HepG2 (cell line): ENCODE results near the gene STOML2. TPM values are rescaled to one million over a fixed set of nuclear protein-coding genes. Genes with fewer than 3 reads are reported as not detected.

ENCODE experiments used
- CBX5 ChIP-seq: sonication (generic); formaldehyde crosslinking; IDR thresholded peaks from 2 replicates; pipeline ENCODE4 v1.4.0; 2020; ENCODE audit warnings: missing genetic modification reagents, borderline replicate concordance
- HNRNPUL1 ChIP-seq: fragments of 200-400 bp; formaldehyde crosslinking; IDR thresholded peaks from 2 replicates; pipeline ENCODE4 v1.6.1; 2017; ENCODE audit warnings: low read depth, mild to moderate bottlenecking, low read length, moderate library complexity
- HOXA5 ChIP-seq: sonication (generic); formaldehyde crosslinking; IDR thresholded peaks from 2 replicates; pipeline ENCODE4 v1.4.0; 2020; ENCODE audit warnings: missing genetic modification reagents
- KAT8 ChIP-seq: IDR thresholded peaks from 2 replicates; pipeline ENCODE4 v1.6.1; 2016; ENCODE audit warnings: missing genetic modification reagents, missing compliant biosample characterization
- KDM3A ChIP-seq: IDR thresholded peaks from 2 replicates; pipeline ENCODE4 v1.6.1; 2018; ENCODE audit warnings: low read depth, missing compliant biosample characterization
- NCOA2 ChIP-seq: sonication (generic); formaldehyde crosslinking; IDR thresholded peaks from 2 replicates; pipeline ENCODE4 v1.8.0; 2022; ENCODE audit warnings: inconsistent platforms
- PHF21A ChIP-seq: sonication (generic); formaldehyde crosslinking; IDR thresholded peaks from 2 replicates; pipeline ENCODE4 v1.5.0; 2020; ENCODE audit warnings: mild to moderate bottlenecking, missing genetic modification reagents
- RELA ChIP-seq: sonication (generic); formaldehyde crosslinking; IDR thresholded peaks from 2 replicates; pipeline ENCODE4 v1.4.0; 2020; ENCODE audit warnings: missing genetic modification reagents
- ZNF441 ChIP-seq: sonication (generic); formaldehyde crosslinking; IDR thresholded peaks from 2 replicates; pipeline ENCODE4 v1.7.0; 2021; ENCODE audit warnings: missing genetic modification reagents, borderline replicate concordance
- polyA plus RNA-seq, 8 experiments: library from polyadenylated mRNA; depleted of rRNA in 3 of 8; stranded (reverse) in 7 of 8; unstranded in 1 of 8; fragments of >200 nt; fragmentation: Illumina TruSeq in 4 of 8; extraction: Trizol in 4 of 8; gene quantifications; 2 replicates each; pipeline versions ENCODE4 v1.2.1 to v1.2.3, GENCODE V29; 2011 to 2016; ENCODE audit warnings: low read depth in 4 of 8, missing spikeins in 1 of 8, mixed read lengths in 1 of 8; ENCODE audit not compliant: insufficient read depth in 1 of 8
- total RNA-seq, 5 experiments: library from RNA; depleted of rRNA; stranded (reverse); fragments of >200 nt; fragmentation: Illumina TruSeq; extraction: Trizol; gene quantifications; 2 replicates each; pipeline ENCODE4 v1.2.3, GENCODE V29; 2016; ENCODE audit warnings: low read depth in 1 of 5
- TF ChIP-seq, protein P1 (sequence below), 2 experiments: sonication (generic) in 1 of 2; formaldehyde crosslinking in 1 of 2; IDR thresholded peaks; 2 replicates each; pipeline versions ENCODE4 v1.4.0 to v1.6.1; 2018 to 2020; ENCODE audit warnings: missing genetic modification reagents in 2 of 2, borderline replicate concordance in 1 of 2, low read depth in 1 of 2, mild to moderate bottlenecking in 1 of 2, missing biosample characterization in 1 of 2
- TF ChIP-seq, protein P2 (sequence below): sonication (generic); formaldehyde crosslinking; IDR thresholded peaks from 2 replicates; pipeline ENCODE4 v1.5.1; 2020; ENCODE audit warnings: missing genetic modification reagents, mild to moderate bottlenecking, borderline replicate concordance
- TF ChIP-seq, protein P3 (sequence below): sonication (generic); formaldehyde crosslinking; IDR thresholded peaks from 2 replicates; pipeline ENCODE4 v1.4.0; 2020; ENCODE audit warnings: missing genetic modification reagents, borderline replicate concordance
- TF ChIP-seq, protein P4 (sequence below): sonication (generic); formaldehyde crosslinking; conservative IDR thresholded peaks from 2 replicates; pipeline ENCODE4 v1.4.0; 2020; ENCODE audit warnings: missing genetic modification reagents
- TF ChIP-seq, protein P5 (sequence below): IDR thresholded peaks from 2 replicates; pipeline ENCODE4 v1.6.1; 2012; ENCODE audit warnings: low read length, improper control_type of control experiment

STOML2 gene
- total and polyA plus RNA-seq, 2 of the 13 experiments (the other 11 are each of a cell fraction or from before 2014, with no cell fraction given): 245 to 250 TPM

DNA sequence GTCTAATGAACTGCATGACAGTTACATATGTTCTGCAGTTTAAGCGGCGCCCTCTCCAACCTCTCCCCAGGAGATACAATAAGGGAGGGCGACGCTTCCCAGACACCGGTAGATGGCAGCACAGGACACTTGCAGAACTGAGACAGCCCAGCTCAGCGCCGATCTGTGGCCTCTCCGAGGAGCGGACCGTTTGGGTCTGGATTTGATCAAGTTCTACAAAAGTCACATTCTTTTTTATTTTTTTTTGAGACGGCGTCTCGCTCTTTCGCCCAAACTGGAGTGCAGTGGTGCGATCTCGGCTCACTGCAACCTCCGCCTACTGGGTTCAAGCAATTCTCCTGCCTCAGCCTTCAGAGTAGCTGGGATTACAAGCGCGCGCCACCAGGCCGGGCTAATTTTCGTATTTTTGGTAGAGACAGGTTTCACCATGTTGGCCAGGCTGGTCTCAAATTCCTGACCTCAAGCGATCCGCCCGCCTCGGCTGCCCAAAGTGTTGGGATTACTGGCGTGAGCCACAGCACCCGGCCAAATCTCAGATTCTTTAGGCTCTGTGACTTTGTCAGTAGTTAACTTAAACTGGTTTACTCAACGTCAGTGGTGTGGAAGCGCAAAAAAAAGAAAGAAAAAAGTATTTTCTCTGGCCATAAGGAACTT is 14.1 kb upstream of the STOML2 start (continued):
- TF ChIP-seq, protein P1, sequence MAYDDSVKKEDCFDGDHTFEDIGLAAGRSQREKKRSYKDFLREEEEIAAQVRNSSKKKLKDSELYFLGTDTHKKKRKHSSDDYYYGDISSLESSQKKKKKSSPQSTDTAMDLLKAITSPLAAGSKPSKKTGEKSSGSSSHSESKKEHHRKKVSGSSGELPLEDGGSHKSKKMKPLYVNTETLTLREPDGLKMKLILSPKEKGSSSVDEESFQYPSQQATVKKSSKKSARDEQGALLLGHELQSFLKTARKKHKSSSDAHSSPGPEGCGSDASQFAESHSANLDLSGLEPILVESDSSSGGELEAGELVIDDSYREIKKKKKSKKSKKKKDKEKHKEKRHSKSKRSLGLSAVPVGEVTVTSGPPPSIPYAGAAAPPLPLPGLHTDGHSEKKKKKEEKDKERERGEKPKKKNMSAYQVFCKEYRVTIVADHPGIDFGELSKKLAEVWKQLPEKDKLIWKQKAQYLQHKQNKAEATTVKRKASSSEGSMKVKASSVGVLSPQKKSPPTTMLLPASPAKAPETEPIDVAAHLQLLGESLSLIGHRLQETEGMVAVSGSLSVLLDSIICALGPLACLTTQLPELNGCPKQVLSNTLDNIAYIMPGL (CRISPR knock-in tag; IDR thresholded peaks at IDR 0.05; ENCODE audit: borderline replicate concordance in 1 of 2, low read depth in 1 of 2): peak; percentile 85 to 89; a peak in 3 of 4 replicates
- TF ChIP-seq CBX5 (CRISPR knock-in tag): 0 out of 2 replicates have a peak, but pooled peaks have one; percentile 36
- TF ChIP-seq KAT8 (CRISPR knock-in tag): peak; percentile 44; the same call in 1 of the 2 replicates
- TF ChIP-seq HOXA5: no peak
- TF ChIP-seq, protein P2, sequence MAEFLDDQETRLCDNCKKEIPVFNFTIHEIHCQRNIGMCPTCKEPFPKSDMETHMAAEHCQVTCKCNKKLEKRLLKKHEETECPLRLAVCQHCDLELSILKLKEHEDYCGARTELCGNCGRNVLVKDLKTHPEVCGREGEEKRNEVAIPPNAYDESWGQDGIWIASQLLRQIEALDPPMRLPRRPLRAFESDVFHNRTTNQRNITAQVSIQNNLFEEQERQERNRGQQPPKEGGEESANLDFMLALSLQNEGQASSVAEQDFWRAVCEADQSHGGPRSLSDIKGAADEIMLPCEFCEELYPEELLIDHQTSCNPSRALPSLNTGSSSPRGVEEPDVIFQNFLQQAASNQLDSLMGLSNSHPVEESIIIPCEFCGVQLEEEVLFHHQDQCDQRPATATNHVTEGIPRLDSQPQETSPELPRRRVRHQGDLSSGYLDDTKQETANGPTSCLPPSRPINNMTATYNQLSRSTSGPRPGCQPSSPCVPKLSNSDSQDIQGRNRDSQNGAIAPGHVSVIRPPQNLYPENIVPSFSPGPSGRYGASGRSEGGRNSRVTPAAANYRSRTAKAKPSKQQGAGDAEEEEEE (CRISPR knock-in tag): no peak
- TF ChIP-seq, protein P3, sequence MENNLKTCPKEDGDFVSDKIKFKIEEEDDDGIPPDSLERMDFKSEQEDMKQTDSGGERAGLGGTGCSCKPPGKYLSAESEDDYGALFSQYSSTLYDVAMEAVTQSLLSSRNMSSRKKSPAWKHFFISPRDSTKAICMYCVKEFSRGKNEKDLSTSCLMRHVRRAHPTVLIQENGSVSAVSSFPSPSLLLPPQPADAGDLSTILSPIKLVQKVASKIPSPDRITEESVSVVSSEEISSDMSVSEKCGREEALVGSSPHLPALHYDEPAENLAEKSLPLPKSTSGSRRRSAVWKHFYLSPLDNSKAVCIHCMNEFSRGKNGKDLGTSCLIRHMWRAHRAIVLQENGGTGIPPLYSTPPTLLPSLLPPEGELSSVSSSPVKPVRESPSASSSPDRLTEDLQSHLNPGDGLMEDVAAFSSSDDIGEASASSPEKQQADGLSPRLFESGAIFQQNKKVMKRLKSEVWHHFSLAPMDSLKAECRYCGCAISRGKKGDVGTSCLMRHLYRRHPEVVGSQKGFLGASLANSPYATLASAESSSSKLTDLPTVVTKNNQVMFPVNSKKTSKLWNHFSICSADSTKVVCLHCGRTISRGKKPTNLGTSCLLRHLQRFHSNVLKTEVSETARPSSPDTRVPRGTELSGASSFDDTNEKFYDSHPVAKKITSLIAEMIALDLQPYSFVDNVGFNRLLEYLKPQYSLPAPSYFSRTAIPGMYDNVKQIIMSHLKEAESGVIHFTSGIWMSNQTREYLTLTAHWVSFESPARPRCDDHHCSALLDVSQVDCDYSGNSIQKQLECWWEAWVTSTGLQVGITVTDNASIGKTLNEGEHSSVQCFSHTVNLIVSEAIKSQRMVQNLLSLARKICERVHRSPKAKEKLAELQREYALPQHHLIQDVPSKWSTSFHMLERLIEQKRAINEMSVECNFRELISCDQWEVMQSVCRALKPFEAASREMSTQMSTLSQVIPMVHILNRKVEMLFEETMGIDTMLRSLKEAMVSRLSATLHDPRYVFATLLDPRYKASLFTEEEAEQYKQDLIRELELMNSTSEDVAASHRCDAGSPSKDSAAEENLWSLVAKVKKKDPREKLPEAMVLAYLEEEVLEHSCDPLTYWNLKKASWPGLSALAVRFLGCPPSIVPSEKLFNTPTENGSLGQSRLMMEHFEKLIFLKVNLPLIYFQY (CRISPR knock-in tag): peak; percentile 59
- TF ChIP-seq NCOA2 (CRISPR knock-in tag): 0 out of 2 replicates have a peak, but pooled peaks have one; percentile 8
- TF ChIP-seq RELA (CRISPR knock-in tag): no peak
- no peak for TF ChIP-seq HNRNPUL1
- TF ChIP-seq ZNF441 (CRISPR knock-in tag): 0 out of 2 replicates have a peak, but pooled peaks have one; percentile 18
- peak; percentile 65; the same call in 1 of the 2 replicates for TF ChIP-seq KDM3A (CRISPR knock-in tag)
- peak; percentile 61; the same call in 1 of the 2 replicates for TF ChIP-seq PHF21A
- TF ChIP-seq, protein P4, sequence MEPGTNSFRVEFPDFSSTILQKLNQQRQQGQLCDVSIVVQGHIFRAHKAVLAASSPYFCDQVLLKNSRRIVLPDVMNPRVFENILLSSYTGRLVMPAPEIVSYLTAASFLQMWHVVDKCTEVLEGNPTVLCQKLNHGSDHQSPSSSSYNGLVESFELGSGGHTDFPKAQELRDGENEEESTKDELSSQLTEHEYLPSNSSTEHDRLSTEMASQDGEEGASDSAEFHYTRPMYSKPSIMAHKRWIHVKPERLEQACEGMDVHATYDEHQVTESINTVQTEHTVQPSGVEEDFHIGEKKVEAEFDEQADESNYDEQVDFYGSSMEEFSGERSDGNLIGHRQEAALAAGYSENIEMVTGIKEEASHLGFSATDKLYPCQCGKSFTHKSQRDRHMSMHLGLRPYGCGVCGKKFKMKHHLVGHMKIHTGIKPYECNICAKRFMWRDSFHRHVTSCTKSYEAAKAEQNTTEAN (CRISPR knock-in tag): 0 out of 2 replicates have a peak, but pooled peaks have one; percentile 35
- TF ChIP-seq, protein P5, sequence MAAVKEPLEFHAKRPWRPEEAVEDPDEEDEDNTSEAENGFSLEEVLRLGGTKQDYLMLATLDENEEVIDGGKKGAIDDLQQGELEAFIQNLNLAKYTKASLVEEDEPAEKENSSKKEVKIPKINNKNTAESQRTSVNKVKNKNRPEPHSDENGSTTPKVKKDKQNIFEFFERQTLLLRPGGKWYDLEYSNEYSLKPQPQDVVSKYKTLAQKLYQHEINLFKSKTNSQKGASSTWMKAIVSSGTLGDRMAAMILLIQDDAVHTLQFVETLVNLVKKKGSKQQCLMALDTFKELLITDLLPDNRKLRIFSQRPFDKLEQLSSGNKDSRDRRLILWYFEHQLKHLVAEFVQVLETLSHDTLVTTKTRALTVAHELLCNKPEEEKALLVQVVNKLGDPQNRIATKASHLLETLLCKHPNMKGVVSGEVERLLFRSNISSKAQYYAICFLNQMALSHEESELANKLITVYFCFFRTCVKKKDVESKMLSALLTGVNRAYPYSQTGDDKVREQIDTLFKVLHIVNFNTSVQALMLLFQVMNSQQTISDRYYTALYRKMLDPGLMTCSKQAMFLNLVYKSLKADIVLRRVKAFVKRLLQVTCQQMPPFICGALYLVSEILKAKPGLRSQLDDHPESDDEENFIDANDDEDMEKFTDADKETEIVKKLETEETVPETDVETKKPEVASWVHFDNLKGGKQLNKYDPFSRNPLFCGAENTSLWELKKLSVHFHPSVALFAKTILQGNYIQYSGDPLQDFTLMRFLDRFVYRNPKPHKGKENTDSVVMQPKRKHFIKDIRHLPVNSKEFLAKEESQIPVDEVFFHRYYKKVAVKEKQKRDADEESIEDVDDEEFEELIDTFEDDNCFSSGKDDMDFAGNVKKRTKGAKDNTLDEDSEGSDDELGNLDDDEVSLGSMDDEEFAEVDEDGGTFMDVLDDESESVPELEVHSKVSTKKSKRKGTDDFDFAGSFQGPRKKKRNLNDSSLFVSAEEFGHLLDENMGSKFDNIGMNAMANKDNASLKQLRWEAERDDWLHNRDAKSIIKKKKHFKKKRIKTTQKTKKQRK: no peak
